Effector CD8-positive, alpha-beta T cell (primary cell): ENCODE data around the gene JMJD1C.
"Not testable (repeated sequence)": the region's sequence is repeated elsewhere in the genome, so short reads cannot be mapped to it uniquely, and the experiment has no call there.

Experiments
- DNase-seq: peaks from one replicate; lab custom pipeline; 2025; lab: John Stamatoyannopoulos, UW

The JMJD1C gene

GRCh38 chr10:63260860-63261251, 204.9 kb downstream of the JMJD1C start:
- no peak for DNase-seq

GRCh38 chr10:63260103-63260859, 205.5 kb downstream of the JMJD1C start:
- no peak for DNase-seq

GRCh38 chr10:63258920-63259678, 206.7 kb downstream of the JMJD1C start:
- DNase-seq: no peak

GRCh38 chr10:63257778-63258177, 208.0 kb downstream of the JMJD1C start:
- DNase-seq: no peak

- no peak for DNase-seq
These were observed 209.6 kb downstream of the JMJD1C start for GRCh38 chr10:63256009-63256773.

- no peak for DNase-seq
These were observed 210.5 kb downstream of the JMJD1C start for GRCh38 chr10:63255316-63255715.

- DNase-seq: no peak
These were observed 212.7 kb downstream of the JMJD1C start for GRCh38 chr10:63253040-63253439.

- no peak for DNase-seq
These were observed 213.5 kb downstream of the JMJD1C start for GRCh38 chr10:63252095-63252762.

GRCh38 chr10:63250032-63250431, 215.7 kb downstream of the JMJD1C start:
- DNase-seq: no peak

GRCh38 chr10:63247771-63248170, 218.0 kb downstream of the JMJD1C start:
- no peak for DNase-seq

GRCh38 chr10:63246356-63246755, 219.4 kb downstream of the JMJD1C start:
- DNase-seq: no peak

GRCh38 chr10:63241841-63242281, 223.9 kb downstream of the JMJD1C start:
- no peak for DNase-seq

GRCh38 chr10:63240807-63241206, 225.0 kb downstream of the JMJD1C start:
- no peak for DNase-seq

GRCh38 chr10:63238501-63238900, 227.3 kb downstream of the JMJD1C start:
- DNase-seq: no peak

GRCh38 chr10:63237396-63237795, 228.4 kb downstream of the JMJD1C start:
- no peak for DNase-seq

- no peak for DNase-seq
These were observed 229.5 kb downstream of the JMJD1C start for GRCh38 chr10:63236113-63236935.

- DNase-seq: not testable (repeated sequence)
These were observed 230.6 kb downstream of the JMJD1C start for GRCh38 chr10:63235136-63235535.

GRCh38 chr10:63229161-63229560, 236.6 kb downstream of the JMJD1C start:
- no peak for DNase-seq

- DNase-seq: no peak
These were observed 237.5 kb downstream of the JMJD1C start for GRCh38 chr10:63228237-63228636.

- no peak for DNase-seq
These were observed 238.4 kb downstream of the JMJD1C start for GRCh38 chr10:63227207-63227895.
